Peyer's patch (tissue), 4 donors: ENCODE measurements around the gene DEFB131B.
"Not testable (repeated sequence)": the region's sequence is repeated elsewhere in the genome, so short reads cannot be mapped to it uniquely, and the experiment has no call there.

Experiments used
- POLR2A ChIP-seq, 2 donors: fragments of 450-650 bp; IDR thresholded peaks; one replicate each; pipeline ENCODE4 v1.5.1; 2017; ENCODE audit warnings: antibody characterized with exemption in 2 of 2, mild to moderate bottlenecking in 2 of 2, moderate library complexity in 2 of 2
- TF ChIP-seq, protein P1 (sequence below), 6 experiments: fragments of 450-650 bp in 4 of 6; fragments of 200-600 bp in 2 of 6; sonication (generic) in 1 of 6; IDR thresholded peaks; one replicate each; pipeline ENCODE4 v1.5.1; 2017 to 2019; ENCODE audit warnings: antibody characterized with exemption in 6 of 6, mild to moderate bottlenecking in 3 of 6, moderate library complexity in 1 of 6

DNA sequence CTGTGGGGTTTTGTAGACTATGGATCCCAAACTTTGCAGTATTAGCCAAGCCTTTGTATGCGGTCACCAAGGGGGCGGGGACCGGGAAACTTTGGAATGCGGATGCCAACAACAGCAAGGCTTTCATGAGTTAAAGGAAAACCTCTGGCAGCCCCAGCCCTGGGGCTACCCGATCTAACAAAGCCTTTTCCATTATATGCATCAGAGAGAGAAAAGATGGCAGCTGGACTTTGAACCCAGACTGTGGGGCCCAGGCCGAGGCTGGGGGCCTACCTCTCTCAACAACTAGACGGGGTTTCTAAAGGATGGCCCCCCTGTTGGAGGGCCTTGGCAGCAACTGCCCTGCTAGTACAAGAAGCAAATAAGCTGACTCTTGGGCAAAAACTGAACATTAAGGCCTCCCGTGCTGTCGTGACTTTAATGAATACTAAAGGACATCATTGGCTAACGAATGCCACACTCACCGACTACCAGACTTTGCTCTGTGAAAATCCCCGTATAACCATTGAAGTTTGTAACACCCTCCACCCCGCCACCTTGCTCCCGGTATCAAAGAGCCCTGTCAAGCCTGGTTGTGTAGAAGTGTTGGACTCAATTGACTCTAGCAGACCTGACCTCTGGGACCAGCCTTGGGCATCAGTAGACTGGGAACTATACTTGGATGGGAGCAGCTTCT, 10.2 kb downstream of the DEFB131B start:
- TF ChIP-seq, protein P1, sequence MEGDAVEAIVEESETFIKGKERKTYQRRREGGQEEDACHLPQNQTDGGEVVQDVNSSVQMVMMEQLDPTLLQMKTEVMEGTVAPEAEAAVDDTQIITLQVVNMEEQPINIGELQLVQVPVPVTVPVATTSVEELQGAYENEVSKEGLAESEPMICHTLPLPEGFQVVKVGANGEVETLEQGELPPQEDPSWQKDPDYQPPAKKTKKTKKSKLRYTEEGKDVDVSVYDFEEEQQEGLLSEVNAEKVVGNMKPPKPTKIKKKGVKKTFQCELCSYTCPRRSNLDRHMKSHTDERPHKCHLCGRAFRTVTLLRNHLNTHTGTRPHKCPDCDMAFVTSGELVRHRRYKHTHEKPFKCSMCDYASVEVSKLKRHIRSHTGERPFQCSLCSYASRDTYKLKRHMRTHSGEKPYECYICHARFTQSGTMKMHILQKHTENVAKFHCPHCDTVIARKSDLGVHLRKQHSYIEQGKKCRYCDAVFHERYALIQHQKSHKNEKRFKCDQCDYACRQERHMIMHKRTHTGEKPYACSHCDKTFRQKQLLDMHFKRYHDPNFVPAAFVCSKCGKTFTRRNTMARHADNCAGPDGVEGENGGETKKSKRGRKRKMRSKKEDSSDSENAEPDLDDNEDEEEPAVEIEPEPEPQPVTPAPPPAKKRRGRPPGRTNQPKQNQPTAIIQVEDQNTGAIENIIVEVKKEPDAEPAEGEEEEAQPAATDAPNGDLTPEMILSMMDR (IDR thresholded peaks at IDR 0.05), result not testable (repeated sequence)
- not testable (repeated sequence) for TF ChIP-seq POLR2A (IDR thresholded peaks at IDR 0.05)
